Activated effector memory CD4-positive, alpha-beta T cell treated with Interleukin-2 at 50 U/mL for 16 hours (primary cell): ENCODE data around the gene ZNF546.
"Not testable (repeated sequence)": the region's sequence is repeated elsewhere in the genome, so short reads cannot be mapped to it uniquely, and the experiment has no call there.

Source experiments
- DNase-seq: peaks from one replicate; pipeline ENCODE4 v3.0.0-alpha.2; 2020

Gene ZNF546

DNA sequence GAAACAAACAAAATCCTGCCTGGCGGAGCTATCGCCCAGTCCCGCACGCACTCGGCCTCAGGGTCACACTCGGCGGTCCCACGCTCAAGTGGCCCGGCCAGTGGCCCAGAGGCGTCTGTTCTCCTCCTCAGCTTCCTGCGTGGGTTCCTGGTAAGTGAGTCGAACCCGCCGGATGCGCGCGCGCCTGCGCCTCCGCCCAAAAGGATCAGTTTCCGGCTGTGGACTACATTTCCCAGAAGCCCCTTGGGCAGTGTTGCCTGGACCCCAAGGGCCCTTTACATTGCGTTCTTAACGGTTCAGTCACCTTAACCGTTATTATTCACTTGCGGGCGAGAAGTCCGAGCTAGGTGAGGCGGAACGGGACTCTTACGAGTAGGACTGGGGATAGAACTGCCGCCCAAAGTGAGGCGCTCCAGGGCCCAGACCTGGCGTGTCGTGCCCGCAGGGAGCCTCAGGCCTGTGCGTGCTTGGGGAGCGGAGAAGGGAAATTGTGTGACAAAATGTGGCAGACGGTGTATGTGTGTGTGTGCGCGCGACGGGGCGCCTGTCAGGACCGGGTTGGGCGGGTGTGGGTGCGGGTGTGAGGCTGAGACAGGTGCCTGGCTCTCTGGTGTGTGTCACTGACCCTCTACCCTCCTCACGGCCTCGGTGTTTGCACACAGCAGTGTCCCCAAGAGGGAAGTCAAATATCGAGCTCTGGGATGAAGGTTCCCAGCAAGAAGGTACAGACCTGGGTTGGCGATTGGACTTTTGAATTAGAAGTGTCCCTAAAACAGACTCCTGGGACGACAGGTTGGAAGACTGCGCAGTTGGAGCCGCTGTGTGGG lies at the start of gene ZNF546:
ZNF546 (plus strand) TSS at position 250 of the 827 bp plus-strand sequence. CDS start 1,267 bp downstream, outside the sequence.
- peak; percentile 88 for DNase-seq

DNA sequence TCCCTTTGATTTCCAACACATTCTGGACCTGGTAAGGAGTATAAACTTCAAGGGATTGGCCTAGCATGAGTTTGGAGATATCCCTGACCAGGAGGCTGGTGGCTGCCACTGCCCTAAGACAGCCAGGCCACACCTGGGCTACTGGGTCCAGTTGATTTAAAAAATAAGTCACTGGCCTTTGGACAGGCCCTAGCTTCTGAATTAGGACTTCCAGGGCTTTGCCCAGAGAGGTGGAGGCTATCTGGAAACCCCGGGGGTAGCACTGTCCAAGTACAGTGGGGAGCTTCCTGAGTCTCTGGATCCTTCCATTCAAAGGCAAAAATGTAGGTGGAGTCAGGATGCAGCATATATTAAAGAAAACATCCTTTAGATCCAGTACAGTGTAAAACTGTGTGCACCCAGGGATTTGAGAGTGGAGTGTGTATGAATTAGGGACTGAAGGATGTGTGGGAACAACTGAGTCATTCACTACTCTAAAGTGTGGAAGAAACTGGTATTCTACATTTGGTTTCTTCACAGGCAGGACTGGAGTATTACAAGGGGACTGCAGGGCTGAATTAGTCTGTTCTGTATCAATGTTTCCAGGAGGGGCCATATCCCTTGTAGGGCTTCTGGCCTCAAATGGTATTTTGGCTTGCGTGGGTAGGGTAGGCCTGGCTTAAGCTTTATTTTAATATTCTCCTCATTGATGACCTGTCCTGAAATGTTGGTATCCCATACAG lies 47.7 kb upstream of the ZNF546 start:
- DNase-seq: no peak

DNA sequence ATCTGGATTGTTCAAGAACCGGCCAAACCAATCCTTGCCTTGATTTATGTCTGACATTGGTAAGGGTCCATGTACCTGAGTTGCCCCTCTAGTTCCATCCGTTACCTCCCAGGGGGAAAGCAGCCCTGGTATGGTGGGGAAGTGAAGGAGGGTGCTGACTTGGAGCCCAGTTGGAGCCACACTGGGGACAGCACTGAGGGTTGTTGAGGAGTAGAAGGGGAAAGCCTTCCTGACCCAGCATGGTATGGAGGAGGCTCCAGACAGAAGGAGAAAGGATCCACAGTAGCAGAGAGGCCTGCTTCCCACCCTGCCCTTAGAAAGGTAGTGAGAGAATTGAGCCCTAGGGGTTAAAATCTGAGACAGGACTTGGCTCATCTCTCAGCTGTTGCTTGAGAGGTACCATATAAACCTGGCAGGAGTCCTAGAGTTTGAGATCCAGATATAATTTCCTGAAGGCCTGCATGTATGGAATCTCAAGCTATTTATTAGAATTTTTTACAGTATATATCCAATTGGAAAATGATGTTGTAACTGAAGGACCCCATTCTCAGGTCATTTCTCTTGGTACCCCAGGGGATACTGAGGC lies 45.7 kb upstream of the ZNF546 start:
- no peak for DNase-seq

DNA sequence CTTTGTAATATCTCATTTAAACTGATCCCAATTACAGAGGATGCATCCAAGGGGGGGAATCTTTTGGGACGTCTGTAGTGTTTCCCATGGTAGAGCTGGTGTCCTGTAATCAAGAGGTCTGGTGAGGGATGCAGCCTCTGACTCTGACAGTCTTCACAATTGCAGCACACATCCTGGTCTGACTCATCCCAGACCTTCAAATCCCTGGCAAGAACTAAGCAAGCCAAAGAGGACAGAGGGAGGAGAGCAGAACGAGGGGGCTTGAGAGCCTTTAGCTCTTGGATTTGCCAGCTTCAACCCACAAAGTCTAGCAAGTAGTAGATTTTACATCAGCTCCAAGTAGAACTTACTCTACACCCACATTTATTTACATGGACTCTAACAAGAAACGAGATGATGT lies 45.2 kb upstream of the ZNF546 start:
- no peak for DNase-seq

DNA sequence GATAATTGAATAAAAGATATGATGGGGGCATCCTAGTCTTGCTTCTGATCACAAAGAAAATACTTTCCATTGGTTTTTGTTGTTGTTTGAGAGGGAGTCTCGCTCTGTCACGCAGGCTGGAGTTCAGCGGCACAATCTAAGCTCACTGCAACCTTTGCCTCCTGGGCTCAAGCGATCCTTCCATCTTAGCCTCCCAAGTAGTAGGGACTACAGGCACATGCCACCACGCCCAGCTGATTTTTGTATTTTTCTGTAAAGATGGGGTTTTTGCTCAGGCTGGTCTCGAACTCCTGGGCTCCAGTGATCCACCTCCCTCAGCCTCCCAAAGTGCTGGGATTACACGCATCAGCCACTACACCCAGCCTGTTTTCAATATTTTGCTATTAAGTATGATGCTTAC lies 42.9 kb upstream of the ZNF546 start:
- DNase-seq: no peak

DNA sequence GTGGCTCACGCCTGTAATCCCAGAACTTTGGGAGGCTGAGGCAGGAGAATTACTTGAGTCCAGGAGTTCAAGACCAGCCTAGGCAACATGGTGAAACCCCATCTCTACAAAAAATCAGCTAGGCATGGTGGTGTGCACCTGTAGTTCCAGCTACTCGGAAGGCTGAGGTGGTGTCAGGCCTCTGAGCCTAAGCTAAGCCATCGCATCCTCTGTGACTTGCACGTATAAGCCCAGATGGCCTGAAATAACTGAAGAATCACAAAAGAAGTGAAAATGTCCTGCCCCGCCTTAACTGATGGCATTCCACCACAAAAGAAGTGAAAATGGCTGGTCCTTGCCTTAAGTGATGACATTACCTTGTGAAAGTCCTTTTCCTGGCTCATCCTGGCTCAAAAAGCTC lies 39.0 kb upstream of the ZNF546 start:
- not testable (repeated sequence) for DNase-seq

DNA sequence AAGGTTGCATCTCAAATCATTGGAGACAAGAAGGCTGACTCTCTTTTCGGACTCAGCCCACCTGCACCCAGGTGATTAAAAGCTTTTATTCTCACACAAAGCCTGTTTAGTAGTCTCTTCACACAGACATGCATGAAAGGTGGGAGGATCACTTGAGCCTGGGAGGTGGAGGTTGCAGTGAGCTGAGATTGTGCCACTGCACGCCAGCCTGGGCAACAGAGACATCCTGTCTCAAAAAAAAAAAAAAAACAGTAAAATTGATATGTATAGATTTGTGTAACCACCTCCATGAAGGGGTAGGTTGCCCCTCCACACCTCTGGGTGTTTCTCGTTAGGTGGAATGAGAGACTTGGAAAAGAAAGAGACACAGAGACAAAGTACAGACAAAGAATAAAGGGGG lies 37.9 kb upstream of the ZNF546 start:
- DNase-seq: not testable (repeated sequence)

DNA sequence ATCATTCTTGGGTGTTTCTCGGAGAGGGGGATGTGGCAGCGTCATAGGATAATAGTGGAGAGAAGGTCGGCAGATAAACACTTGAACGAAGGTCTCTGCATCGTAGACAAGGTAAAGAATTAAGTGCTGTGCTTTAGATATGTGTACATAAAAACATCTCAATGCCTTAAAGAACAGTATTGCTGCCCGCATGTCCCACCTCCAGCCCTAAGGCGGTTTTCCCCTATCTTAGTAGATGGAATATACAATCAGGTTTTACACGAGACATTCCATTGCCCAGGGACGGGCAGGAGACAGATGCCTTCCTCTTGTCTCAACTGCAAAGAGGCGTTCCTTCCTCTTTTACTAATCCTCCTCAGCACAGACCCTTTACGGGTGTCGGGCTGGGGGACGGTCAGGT lies 37.5 kb upstream of the ZNF546 start:
- DNase-seq: not testable (repeated sequence)

DNA sequence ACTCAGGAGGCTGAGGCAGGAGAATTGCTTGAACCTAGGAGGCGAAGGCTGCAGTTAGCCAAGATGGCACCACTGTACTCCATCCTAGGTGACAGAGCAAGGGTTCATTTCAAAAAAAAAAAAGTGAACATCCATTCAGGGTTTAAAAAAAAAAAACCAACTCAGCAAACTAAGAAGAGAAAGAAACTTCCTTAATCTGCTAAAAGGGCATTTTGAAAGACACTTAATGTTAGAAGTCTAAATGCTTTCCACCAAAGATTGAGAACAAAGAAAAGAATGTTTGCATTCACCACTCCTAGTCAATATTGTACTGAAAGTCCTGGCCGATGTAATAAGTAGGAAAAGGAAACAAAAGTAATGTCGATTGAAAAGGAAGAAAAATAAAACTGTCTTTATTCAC lies 33.0 kb upstream of the ZNF546 start:
- no peak for DNase-seq

DNA sequence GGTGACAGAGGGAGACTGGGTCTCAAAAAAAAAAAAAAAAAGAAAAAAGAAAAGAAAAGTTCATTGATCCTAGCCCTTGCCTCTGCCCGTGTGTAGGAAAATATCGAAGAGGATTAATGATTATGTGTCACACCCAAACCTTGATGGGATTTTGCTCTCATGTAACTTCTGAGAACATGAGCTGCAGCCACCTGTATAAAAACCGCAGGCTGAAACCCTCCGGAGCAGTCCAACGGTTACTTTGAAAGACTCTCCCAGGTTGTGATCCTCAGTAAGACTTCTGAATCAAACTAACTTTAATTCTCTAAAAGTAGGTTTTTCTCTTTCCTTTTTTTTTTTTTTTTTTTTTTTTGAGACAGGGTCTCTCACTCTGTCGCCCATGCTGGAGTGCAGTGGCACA lies 30.2 kb upstream of the ZNF546 start:
- DNase-seq: no peak

DNA sequence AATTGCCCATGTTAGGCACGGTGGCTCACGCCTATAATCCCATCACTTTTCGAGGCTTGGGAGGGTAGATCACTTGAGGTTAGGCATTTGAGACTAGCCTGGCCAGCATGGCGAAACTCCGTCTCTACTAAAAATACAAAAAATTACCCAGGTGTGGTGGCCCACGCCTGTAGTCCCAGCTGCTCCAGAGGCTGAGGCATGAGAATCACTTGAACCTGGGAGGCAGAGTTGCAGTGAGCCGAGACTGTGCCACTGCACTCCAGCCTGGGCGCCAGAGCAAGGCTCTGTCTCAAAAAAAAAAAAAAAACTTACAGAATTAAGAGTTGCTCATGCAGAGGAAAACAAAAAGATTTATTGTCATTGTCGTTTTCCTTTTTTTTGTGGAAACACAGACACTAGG lies 29.3 kb upstream of the ZNF546 start:
- DNase-seq: no peak

DNA sequence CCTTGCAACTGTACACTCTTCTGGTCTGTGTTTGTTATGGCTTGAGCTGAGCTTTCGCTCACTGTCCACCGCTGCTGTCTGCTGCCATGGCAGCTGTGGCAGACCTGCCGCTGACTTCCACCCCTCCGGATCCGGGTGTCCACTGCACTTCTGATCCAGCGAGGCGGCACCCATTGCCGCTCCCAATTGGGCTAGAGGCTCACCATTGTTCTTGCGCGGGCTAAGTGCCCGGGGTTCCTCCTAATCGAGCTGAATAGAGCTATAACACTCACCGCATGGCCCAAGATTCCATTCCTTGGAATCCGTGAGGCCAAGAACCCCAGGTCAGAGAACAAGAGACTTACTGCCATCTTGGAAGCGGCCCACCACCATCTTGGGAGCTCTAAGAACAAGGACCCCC lies 28.1 kb upstream of the ZNF546 start:
- no peak for DNase-seq

DNA sequence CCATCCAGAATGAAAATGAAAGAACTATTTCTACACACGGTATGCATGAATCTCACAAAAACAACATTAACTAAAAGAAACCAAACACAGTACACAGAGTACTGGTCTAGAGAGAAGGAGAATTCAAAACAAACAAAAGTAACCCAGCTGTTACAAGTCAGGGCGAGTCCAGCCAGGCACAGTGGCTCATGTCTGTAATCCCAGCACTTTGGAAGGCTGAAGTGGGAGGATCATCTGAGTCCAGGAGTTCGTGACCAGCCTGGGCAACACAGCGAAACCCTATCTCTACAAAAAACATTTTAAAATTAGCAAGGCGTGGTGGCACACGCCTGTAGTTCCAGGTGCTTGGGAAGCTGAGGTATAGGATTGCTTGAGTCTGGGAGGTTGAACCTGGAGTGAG lies 27.6 kb upstream of the ZNF546 start:
- no peak for DNase-seq

DNA sequence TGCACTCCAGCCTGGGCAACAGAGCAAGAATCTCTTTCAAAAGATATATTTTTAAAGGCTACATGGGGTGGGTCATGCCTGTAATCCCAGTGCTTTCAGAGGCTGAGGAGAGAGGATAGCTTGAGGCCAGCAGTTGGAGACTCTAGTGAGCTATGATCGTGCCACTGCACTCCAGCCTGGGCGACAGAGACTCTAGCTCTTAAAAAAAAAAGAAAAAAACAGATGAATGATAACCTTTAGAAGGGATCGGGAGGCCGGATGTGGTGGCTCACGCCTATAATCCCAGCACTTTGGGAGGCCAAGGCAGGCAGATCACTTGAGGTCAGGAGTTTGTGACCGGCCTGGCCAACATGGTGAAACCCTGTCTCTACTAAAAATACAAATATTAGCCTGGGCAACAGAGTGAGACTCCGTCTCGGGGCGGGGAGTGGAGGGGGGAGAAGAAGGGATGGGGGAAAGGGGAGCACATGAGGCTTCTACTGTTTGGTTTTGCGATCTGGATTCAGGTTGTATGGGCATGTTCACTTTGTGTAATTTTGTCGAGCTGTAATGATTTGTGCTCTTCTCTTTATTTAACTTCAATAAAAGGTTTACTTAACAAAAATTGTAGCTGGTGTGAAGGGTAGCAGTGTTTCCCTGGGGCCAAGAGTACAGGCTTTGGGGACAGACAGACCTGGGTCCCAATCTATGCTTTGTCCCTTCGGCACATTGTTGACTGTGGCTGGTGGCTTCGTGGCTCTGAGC lies 27.0 kb upstream of the ZNF546 start:
- DNase-seq: no peak

DNA sequence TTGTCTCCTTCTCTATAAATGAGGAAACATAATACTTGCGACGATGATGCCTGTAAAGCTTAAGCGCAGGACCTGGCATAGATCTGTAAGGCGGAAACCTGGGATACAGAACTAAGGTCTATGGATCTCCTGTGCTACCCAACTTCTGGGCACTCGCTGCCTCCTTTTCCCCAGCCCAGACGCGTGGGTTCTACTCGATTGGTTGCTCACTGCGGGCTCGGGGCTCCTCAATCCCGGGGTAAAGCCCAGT lies 26.5 kb upstream of the ZNF546 start:
- no peak for DNase-seq

DNA sequence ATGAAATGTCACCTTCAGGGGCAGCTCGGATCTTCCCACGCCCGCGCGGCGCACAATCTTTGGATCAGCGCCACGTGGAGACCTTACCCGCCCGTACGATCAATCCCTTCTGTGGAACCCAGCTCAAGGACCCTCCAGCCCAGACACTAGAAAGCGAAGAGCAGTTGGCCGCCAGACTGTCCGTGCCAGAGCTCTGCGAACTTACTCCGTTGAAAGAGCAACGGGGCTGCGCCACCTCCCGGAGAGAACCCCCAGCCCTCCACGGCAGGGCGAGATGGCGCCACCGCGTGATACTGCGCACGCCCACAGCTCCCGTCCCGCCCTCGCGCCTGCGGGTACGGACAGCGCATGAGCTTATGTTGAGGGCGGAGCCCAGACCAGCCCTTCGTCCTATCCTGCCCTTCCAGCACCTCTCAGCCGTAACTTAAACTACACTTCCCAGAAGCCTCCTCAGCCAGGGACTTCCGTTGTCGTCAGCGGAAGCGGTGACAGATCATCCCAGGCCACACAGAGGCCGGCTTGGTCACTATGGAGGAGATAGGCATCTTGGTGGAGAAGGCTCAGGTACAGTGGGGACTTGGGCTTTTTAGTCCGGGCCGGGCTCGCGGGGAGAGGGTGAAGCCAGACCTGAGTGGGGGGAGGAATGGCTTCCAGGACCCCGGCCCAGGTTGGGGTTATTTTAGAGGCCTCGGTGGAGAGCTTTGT lies 26.0 kb upstream of the ZNF546 start, which contains the start of gene PSMC4:
PSMC4 (plus strand) TSS at position 491 of the 705 bp plus-strand sequence; CDS start at position 529, 38 bp downstream.
- peak; percentile 99 for DNase-seq

DNA sequence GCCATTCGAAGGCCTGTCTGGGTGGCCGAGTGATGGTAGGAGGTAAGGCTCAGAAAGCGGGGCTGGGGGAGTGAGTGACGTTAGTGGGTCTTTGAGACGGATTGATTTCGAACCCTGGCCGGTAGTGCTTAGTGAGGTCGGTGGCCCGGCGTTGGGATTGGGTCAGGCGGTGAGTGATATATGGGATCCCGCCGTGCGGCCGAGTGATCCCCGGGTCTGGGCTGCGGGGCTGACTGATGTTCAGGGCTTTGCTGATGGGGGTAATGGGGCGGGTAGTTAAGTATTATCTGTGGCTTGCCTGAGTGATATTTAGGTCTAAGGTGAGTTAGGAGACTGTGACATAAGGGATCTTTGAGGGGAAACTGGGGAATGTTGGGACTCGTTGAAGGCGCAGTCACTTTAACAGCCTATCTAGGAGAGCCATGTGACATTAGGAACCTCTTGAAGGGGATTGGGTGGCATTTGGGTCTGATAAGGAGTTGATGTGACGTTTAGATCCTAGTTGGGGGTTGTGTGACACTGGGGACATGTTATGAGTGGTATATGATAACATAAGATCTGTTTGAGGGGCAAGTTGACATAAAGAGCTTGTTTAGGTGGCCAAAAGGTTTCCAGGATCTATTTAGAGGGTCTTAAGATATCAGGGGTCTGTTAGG lies 25.4 kb upstream of the ZNF546 start:
- DNase-seq: no peak

DNA sequence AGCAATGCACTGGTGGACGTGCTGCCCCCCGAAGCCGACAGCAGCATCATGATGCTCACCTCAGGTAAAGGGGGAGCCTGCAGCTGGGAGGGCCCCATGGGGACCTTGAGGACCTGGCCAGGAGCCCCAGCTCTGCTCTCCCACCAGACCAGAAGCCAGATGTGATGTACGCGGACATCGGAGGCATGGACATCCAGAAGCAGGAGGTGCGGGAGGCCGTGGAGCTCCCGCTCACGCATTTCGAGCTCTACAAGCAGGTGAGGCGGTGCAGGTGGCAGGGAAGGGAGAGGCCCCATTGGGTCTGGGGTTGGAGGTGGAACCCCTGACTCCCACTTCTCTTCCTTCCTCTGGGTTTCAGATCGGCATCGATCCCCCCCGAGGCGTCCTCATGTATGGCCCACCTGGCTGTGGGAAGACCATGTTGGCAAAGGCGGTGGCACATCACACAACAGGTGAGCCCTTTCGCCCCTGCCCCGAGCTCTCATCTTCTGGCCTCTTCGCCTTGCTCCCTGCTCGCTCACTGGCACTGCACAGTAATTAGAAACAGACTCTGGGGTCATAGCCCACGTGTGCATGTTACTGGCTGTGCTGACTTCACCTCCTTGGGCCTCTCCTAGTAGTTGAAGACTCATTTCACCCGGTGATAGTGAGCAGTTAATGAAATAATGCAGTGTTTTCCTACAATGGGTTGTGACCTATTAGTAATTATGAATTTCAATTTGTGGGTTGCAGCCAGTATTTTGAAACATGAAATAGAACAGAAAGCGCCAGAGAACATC lies 22.3 kb upstream of the ZNF546 start:
- no peak for DNase-seq

DNA sequence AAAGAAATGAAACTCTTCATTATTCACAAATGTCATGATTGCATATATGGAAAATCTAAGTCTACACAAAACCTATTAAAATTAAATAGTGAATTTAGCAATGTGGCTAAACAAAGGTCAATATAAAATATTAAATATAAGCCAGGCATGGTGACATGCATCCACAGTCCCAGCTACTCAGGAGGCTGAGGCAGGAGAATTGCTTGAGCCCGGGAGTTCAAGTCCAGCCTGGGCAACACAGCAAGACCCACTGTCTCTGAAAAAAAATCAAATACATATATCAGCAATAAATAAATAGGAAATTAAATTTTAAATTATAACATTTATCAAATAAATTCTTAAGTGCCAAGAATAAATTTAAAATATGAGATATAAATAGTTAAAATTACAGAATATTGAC lies 14.0 kb upstream of the ZNF546 start:
- DNase-seq: no peak

DNA sequence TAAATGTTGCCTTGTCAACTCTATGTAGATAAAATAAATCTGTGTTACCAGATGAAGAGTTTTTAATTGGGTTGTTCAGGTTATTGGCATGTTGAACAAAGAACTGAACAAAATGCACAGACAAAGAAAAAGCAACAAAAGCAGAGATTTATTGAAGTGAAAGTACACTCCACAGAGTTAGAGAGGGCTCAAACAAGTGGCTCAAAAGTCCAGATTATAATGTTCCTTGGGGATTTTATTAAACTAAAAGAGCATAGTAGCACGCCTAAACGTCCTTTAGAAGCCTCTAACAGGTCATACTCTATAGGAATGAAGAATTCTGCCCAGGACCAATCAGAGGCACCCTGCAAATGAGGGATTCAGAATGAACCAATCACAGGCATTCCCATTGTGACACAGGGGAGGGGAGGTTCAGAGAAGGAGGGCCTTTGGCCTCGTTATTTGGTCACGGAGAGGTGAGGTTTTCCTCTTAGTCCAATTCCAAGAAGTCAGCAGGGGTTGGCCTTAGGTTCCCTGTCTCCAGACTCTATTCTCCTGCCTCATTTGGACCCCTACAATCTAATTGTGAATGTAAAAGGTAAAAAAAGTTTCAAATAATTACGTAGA lies 13.1 kb upstream of the ZNF546 start:
- no peak for DNase-seq

DNA sequence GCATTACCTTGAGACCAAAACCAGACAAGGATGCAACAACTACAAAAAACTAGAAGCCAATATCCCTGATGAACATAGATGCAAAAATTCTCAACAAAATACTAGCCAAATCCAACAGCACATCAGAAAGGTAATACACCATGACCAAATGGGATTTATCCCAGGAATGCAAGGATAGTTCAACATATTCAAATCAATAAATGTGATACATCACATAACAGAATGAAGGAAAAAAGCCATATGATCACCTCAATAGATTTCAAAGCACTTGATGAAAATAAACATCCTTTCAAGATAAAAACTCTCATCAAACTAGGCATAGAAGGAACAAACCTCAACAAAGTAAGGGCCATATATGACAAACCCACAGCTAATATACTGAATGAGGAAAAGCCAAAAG lies 10.2 kb upstream of the ZNF546 start:
- DNase-seq: no peak
